ENCODE results near the gene DHRSX. TPM values are rescaled to one million over a fixed set of nuclear protein-coding genes. Genes with fewer than 3 reads are reported as not detected.
"Not testable (repeated sequence)": the region's sequence is repeated elsewhere in the genome, so short reads cannot be mapped to it uniquely, and the experiment has no call there.

The DHRSX gene
- total RNA-seq, 3 donors from 2014 or later = 24.3 to 39.0 (median 29.2) TPM

DNA sequence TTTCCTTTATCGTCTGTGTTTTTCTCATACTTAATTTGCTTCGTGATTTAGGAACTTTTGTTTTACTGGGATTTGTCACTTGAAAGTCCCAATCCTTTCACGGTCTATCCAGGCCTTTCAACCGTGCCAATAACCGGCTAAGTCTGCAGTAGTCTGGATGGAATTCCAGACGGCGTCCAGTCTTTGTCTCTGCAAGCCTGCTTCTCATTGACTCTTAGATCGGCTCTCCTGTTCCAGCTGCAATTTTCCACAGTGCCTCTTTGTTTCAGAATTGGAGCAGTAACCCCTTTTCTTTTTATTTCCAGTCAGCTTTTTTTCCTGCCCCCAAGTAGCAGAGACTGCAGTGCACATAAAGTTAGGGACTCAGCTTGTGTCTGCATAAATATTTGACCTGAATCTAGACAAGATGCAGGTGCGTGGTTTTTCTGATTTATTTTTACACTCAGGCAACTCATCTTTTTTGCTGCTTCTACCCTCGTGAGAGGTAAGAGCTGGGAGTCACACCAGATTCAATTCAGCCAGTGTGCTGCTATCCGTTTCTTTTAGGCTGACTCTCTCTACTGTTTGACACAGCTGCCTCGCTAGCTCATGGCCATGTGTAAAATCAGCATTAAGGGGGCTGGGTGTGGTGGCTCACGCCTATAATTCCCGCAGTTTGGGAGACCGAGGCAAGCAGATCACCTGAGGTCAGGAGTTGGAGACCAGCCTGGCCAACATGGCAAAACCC, 37.4 kb upstream of the DHRSX start:
- H3K36me3 ChIP-seq = no peaks in the 10 kb centered on the region
- H3K9me3 ChIP-seq = no peaks in the 10 kb centered on the region
- no peak overlapping the region for H3K4me3 ChIP-seq
- no peaks in the 10 kb centered on the region for H3K4me1 ChIP-seq
- no peak overlapping the region for H3K27ac ChIP-seq
- DNase-seq (ENCODE audit: low spot score in 2 of 2) = peak in 1 of 2 donors; percentile 18
- TF ChIP-seq POLR2A (IDR thresholded peaks at IDR 0.05) = no peak
- H3K27me3 ChIP-seq = no peaks in the 10 kb centered on the region
- intact Hi-C loops (cut with DNase I; ENCODE audit: low total_unique reads) = no loop called here

DNA sequence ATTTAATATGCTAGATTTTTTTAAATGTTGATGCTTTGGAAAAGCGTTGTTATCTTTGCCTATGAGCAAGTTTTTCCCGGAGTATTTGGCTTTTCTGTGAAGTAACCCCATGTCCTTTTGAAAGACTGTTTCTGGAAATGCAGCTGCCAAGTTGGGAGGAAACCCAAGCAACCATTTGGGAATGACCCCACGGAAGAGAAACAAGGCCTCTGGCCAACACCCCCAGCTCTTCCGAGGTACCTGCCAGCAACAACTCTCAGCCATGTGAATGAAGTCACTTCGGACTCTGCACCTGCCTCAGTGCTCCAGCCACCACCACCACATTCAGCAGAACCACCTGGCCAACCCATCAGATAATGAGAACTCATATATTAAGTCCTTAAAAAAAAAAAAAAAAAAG, 36.2 kb upstream of the DHRSX start:
- Histone ChIP-seq H3K9me3 (no peaks in the 10 kb centered on the region), H3K4me3 (no peak overlapping the region), H3K27ac (no peak overlapping the region), H3K4me1 (no peaks in the 10 kb centered on the region), H3K36me3 (no peaks in the 10 kb centered on the region), H3K27me3 (no peaks in the 10 kb centered on the region)
- no peak for TF ChIP-seq POLR2A (IDR thresholded peaks at IDR 0.05)
- no peak for TF ChIP-seq POLR2AphosphoS5 (IDR thresholded peaks at IDR 0.05)
- TF ChIP-seq, protein P1, sequence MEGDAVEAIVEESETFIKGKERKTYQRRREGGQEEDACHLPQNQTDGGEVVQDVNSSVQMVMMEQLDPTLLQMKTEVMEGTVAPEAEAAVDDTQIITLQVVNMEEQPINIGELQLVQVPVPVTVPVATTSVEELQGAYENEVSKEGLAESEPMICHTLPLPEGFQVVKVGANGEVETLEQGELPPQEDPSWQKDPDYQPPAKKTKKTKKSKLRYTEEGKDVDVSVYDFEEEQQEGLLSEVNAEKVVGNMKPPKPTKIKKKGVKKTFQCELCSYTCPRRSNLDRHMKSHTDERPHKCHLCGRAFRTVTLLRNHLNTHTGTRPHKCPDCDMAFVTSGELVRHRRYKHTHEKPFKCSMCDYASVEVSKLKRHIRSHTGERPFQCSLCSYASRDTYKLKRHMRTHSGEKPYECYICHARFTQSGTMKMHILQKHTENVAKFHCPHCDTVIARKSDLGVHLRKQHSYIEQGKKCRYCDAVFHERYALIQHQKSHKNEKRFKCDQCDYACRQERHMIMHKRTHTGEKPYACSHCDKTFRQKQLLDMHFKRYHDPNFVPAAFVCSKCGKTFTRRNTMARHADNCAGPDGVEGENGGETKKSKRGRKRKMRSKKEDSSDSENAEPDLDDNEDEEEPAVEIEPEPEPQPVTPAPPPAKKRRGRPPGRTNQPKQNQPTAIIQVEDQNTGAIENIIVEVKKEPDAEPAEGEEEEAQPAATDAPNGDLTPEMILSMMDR (IDR thresholded peaks at IDR 0.05) = no peak
- intact Hi-C loops (cut with DNase I; ENCODE audit: low total_unique reads) = no loop called here
- no peak for DNase-seq (ENCODE audit: low spot score in 2 of 2)

DNA sequence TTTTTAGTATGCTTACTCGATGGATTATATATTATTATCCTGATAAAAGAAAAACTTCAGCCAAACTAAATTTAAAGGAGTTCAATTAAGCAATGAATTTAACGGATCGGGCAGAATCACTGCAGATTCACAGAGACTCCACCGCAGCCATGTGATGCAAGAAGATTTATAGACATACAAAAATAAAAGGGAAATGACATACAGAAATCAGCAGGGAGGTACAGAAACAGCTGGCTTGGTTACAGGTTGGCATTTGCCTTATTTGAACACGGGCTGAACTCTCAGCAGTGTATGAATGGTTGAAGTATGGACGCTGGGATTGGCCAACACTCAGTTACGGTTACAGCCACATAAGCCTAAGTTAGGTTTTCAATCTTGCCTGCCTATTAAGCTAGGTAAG, 35.4 kb upstream of the DHRSX start:
- H3K36me3 ChIP-seq = no peaks in the 10 kb centered on the region
- intact Hi-C loops (cut with DNase I; ENCODE audit: low total_unique reads) = no loop called here
- DNase-seq (ENCODE audit: low spot score in 2 of 2) = no peak
- no peak overlapping the region for H3K4me3 ChIP-seq
- no peak for TF ChIP-seq POLR2A (IDR thresholded peaks at IDR 0.05)
- TF ChIP-seq POLR2AphosphoS5 (IDR thresholded peaks at IDR 0.05) = no peak
- TF ChIP-seq, protein P1 (IDR thresholded peaks at IDR 0.05) = no peak
- no peak overlapping the region for H3K27ac ChIP-seq
- no peaks in the 10 kb centered on the region for H3K4me1 ChIP-seq
- no peaks in the 10 kb centered on the region for H3K9me3 ChIP-seq
- no peaks in the 10 kb centered on the region for H3K27me3 ChIP-seq

DNA sequence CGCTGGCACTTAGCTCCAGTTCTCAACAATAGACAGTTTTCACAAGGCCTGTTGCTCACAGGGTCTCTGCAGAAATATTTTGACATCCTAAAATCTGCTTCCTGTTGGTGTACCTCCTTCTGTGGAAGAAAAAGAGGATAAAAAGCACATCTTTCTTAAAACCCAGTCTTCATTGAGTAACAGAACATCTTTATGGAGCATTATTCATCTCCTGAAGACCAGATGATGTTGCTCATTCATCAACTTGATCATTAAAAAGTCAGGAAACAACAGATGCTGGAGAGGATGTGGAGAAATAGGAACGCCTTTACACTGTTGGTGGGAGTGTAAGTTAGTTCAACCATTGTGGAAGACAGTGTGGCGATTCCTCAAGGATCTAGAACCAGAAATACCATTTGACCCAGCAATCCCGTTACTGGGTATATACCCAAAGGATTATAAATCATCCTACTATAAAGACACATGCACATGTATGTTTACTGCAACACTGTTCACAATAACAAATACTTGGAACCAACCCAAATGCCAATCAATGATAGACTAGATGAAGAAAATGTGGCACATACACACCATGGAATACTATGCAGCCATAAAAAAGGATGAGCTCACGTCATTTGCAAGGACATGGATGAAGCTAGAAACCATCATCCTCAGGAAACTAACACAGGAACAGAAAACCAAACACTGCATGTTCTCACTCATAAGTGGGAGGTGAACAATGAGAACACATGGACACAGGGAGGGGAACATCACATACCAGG, 33.7 kb upstream of the DHRSX start:
- H3K4me3 ChIP-seq; H3K27me3 ChIP-seq; H3K36me3 ChIP-seq; intact Hi-C loops (cut with DNase I; ENCODE audit: low total_unique reads); H3K27ac ChIP-seq; H3K4me1 ChIP-seq; DNase-seq (ENCODE audit: low spot score in 2 of 2); H3K9me3 ChIP-seq: not testable (repeated sequence)

DNA sequence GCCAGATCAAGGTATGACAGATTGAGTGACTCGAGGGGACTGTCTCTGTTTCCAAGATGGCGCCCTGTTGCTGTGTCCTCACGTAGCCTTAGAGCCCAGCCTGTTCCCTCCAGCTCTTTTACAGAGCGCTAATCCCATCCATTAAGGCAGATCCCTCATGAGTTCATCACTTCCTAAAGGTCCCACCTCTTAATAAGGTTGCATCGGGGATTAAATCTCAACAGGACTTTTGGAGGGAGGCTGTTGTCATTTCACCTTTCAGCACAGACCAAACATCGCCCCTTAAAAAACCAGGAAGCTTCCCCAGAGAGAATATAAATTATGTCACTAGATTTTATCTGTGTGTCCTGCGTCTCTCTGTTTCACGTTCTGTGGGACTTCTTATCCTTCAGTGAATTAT, 32.6 kb upstream of the DHRSX start:
- intact Hi-C loops (cut with DNase I; ENCODE audit: low total_unique reads) = no loop called here
- Histone ChIP-seq H3K4me3 (no peak overlapping the region), H3K27me3 (no peaks in the 10 kb centered on the region), H3K9me3 (no peaks in the 10 kb centered on the region), H3K4me1 (no peaks in the 10 kb centered on the region), H3K36me3 (no peaks in the 10 kb centered on the region), H3K27ac (no peak overlapping the region)
- TF ChIP-seq, protein P1 (IDR thresholded peaks at IDR 0.05) = no peak
- no peak for TF ChIP-seq POLR2AphosphoS5 (IDR thresholded peaks at IDR 0.05)
- TF ChIP-seq POLR2A (IDR thresholded peaks at IDR 0.05) = no peak
- no peak for DNase-seq (ENCODE audit: low spot score in 2 of 2)

DNA sequence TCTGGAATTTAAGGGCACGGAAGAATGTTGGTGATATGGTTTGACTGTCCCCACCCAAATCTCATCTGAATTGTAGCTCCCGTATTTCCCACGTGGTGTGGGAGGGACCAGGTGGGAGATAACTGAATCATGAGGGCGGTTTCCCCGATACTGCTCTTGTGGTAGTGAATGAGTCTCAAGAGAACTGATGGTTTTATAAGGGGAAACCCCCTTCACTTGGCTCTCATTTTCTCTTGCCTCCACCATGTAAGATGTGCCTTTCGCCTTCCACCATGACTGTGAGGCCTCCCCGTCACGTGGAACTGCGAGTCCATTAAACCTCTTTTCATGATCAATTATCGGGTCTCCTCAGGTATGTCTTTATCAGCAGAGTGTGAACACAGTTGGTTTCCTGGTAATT, 25.6 kb upstream of the DHRSX start:
- Histone ChIP-seq H3K36me3 (no peaks in the 10 kb centered on the region), H3K4me3 (no peak overlapping the region), H3K9me3 (no peaks in the 10 kb centered on the region), H3K4me1 (no peaks in the 10 kb centered on the region), H3K27ac (no peak overlapping the region), H3K27me3 (peaks cover 0 to 11% of the 10 kb centered on the region in 2 donors)
- intact Hi-C loops (cut with DNase I; ENCODE audit: low total_unique reads) = no loop called here
- no peak for DNase-seq (ENCODE audit: low spot score in 2 of 2)
- no peak for TF ChIP-seq POLR2A (IDR thresholded peaks at IDR 0.05)
- TF ChIP-seq, protein P1 (IDR thresholded peaks at IDR 0.05) = no peak

Measured in breast epithelium (tissue), 4 donors.